ENCODE measurements around the gene GPR108. TPM values are rescaled to one million over a fixed set of nuclear protein-coding genes. Genes with fewer than 3 reads are reported as not detected.

Gene GPR108
- total and polyA plus RNA-seq, 2 experiments from 2014 or later = 66.6 to 120 TPM

DNA sequence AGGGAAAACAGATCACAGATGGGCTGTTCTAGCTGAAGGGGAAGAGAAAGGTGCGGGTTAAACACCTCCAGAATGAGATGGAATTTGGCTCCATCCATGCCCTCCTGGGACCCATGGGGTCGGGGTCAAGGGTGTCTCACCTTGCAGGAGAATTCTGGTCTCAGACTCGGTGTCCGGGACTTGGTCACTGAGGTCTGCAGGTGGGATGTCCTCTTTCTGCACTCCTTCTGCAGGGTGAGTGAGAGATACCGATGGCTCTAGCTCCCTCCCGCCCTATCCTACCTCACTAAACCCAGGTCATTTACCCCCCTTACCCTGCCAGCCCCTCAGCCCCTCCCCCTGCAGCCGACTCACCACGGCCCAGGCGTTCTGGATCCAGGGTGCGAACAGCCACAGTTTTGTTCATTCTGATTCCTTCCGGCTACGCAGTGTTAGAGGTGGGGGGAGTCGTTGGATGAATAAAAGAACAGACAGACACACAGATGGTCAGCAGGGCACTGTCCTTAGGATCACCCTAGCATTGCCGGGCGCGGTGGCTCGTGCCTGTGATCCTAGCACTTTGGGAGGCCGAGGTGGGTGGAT is 41.0 kb downstream of the GPR108 start:
- H3K79me2 ChIP-seq = no peaks in the 10 kb centered on the region
- 85% methylated on average over 17 of the region's 18 CpGs for WGBS (ENCODE audit: low lambda C conversion rate, missing lambda C conversion rate)
- H3K36me3 ChIP-seq (replicated peaks; ENCODE audit: insufficient read depth, low read depth) = no peaks in the 10 kb centered on the region
- no peak overlapping the region for H3K4me2 ChIP-seq
- no peak overlapping the region for H3K27ac ChIP-seq
- no peak overlapping the region for H3K4me3 ChIP-seq
- no peak overlapping the region for H2AFZ ChIP-seq
- TF ChIP-seq, protein P1, sequence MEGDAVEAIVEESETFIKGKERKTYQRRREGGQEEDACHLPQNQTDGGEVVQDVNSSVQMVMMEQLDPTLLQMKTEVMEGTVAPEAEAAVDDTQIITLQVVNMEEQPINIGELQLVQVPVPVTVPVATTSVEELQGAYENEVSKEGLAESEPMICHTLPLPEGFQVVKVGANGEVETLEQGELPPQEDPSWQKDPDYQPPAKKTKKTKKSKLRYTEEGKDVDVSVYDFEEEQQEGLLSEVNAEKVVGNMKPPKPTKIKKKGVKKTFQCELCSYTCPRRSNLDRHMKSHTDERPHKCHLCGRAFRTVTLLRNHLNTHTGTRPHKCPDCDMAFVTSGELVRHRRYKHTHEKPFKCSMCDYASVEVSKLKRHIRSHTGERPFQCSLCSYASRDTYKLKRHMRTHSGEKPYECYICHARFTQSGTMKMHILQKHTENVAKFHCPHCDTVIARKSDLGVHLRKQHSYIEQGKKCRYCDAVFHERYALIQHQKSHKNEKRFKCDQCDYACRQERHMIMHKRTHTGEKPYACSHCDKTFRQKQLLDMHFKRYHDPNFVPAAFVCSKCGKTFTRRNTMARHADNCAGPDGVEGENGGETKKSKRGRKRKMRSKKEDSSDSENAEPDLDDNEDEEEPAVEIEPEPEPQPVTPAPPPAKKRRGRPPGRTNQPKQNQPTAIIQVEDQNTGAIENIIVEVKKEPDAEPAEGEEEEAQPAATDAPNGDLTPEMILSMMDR (IDR thresholded peaks at IDR 0.05; ENCODE audit: poor library complexity) = no peak
- TF ChIP-seq EZH2phosphoT487 (IDR thresholded peaks at IDR 0.05; ENCODE audit: low read depth, severe bottlenecking, unreplicated experiment) (no peak), EZH2 (IDR thresholded peaks at IDR 0.05; ENCODE audit: borderline replicate concordance) (no peak)
- H3K9me3 ChIP-seq (ENCODE audit: low read depth) = no peaks in the 10 kb centered on the region
- no peaks in the 10 kb centered on the region for H3K27me3 ChIP-seq
- no peak for DNase-seq (ENCODE audit: low spot score)
- H4K20me1 ChIP-seq (ENCODE audit: insufficient read depth, poor library complexity, severe bottlenecking) = no peaks in the 10 kb centered on the region
- no peaks in the 10 kb centered on the region for H3K9me2 ChIP-seq (replicated peaks; ENCODE audit: insufficient read depth)
- no peaks in the 10 kb centered on the region for H3K4me1 ChIP-seq (ENCODE audit: insufficient read depth)

DNA sequence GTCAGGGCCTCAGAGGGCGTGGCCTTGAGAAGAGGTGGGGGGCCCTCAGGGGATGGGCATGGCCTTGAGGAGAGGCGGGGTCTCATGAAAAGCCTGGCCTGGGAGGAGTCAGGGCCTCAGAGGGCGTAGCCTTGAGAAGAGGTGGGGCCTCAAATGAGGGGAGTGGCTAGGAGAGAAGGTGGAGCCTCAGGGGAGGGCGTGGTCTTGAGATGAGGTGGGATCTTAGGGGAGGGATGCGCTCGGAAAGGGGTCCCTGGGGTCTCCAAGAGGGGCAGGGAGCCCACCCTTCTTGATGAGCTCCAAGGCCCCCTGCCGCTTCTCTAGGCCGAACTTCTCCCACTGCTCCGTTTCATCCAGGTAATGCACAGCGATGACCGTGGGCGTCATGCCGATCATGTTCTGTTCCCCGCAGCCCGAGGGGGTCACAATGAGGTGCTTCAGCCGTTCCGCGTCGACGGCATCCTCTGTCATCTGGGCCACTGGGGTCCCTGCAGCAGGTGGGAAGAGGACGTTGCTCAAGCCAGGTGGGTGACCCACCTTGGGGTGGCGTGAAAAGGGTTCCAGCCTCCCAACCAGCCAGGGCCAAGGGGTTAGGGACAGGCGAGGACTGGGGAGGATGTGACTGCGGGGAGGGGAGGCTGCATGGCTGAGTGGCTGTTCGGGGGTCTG is 43.1 kb downstream of the GPR108 start:
- Histone ChIP-seq H3K36me3 (replicated peaks; ENCODE audit: insufficient read depth, low read depth) (no peaks in the 10 kb centered on the region), H4K20me1 (ENCODE audit: insufficient read depth, poor library complexity, severe bottlenecking) (no peaks in the 10 kb centered on the region), H3K79me2 (no peaks in the 10 kb centered on the region), H2AFZ (no peak overlapping the region), H3K27ac (no peak overlapping the region), H3K9me3 (ENCODE audit: low read depth) (no peaks in the 10 kb centered on the region), H3K27me3 (no peaks in the 10 kb centered on the region), H3K4me3 (no peak overlapping the region), H3K4me1 (ENCODE audit: insufficient read depth) (no peaks in the 10 kb centered on the region), H3K4me2 (no peak overlapping the region), H3K9me2 (replicated peaks; ENCODE audit: insufficient read depth) (no peaks in the 10 kb centered on the region)
- no peak for DNase-seq (ENCODE audit: low spot score)
- TF ChIP-seq, protein P1 (IDR thresholded peaks at IDR 0.05; ENCODE audit: poor library complexity) = no peak
- TF ChIP-seq EZH2 (IDR thresholded peaks at IDR 0.05; ENCODE audit: borderline replicate concordance) (no peak), EZH2phosphoT487 (IDR thresholded peaks at IDR 0.05; ENCODE audit: low read depth, severe bottlenecking, unreplicated experiment) (no peak)
- WGBS (ENCODE audit: low lambda C conversion rate, missing lambda C conversion rate) = 97% methylated on average over 19 of the region's 25 CpGs

DNA sequence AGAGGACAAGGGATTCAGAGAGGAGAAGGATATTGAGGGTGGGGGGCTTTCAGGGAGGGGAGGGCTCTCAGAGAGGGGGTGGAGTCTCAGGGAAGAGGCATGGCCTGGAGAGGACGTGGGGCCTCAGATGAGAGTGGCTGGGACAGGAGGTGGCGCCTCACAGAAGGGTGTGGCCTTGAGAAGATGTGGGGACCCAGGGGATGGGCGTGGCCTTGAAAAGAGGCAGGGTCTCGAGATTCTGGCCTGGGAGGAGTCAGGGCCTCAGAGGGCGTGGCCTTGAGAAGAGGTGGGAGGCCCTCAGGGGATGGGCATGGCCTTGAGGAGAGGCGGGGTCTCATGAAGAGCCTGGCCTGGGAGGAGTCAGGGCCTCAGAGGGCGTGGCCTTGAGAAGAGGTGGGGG is 43.7 kb downstream of the GPR108 start:
- H3K27ac ChIP-seq = no peak overlapping the region
- no peaks in the 10 kb centered on the region for H4K20me1 ChIP-seq (ENCODE audit: insufficient read depth, poor library complexity, severe bottlenecking)
- no peak overlapping the region for H3K4me3 ChIP-seq
- H3K9me2 ChIP-seq (replicated peaks; ENCODE audit: insufficient read depth) = no peaks in the 10 kb centered on the region
- no peaks in the 10 kb centered on the region for H3K9me3 ChIP-seq (ENCODE audit: low read depth)
- 85% methylated on average over 6 of the region's 7 CpGs for WGBS (ENCODE audit: low lambda C conversion rate, missing lambda C conversion rate)
- no peak for TF ChIP-seq EZH2 (IDR thresholded peaks at IDR 0.05; ENCODE audit: borderline replicate concordance)
- TF ChIP-seq EZH2phosphoT487 (IDR thresholded peaks at IDR 0.05; ENCODE audit: low read depth, severe bottlenecking, unreplicated experiment) = no peak
- TF ChIP-seq, protein P1 (IDR thresholded peaks at IDR 0.05; ENCODE audit: poor library complexity) = no peak
- H3K4me2 ChIP-seq = no peak overlapping the region
- DNase-seq (ENCODE audit: low spot score) = no peak
- no peaks in the 10 kb centered on the region for H3K27me3 ChIP-seq
- H3K36me3 ChIP-seq (replicated peaks; ENCODE audit: insufficient read depth, low read depth) = no peaks in the 10 kb centered on the region
- H3K79me2 ChIP-seq = no peaks in the 10 kb centered on the region
- no peaks in the 10 kb centered on the region for H3K4me1 ChIP-seq (ENCODE audit: insufficient read depth)
- H2AFZ ChIP-seq = no peak overlapping the region

Data from hepatocyte (in vitro differentiated cells).